HEK293 (cell line): ENCODE measurements around the gene RAD51C.

Source experiments
- CTCF ChIA-PET: fragments of 350-600 bp; formaldehyde crosslinking; extraction: SDS; loops from one replicate; lab custom pipeline; 2021; ENCODE audit warnings: antibody characterized with exemption; lab: Yijun Ruan, JAX
- POLR2A ChIA-PET: fragments of 300-600 bp; formaldehyde crosslinking; extraction: SDS; loops from one replicate; lab custom pipeline; 2020; ENCODE audit warnings: antibody characterized with exemption, inconsistent platforms; lab: Yijun Ruan, JAX
- H3K27ac ChIP-seq: fragments of 200-500 bp; sonication (Bioruptor generic); 2 replicates; pipeline ENCODE4 v1.5.1; 2014; ENCODE audit warnings: low read depth, low read length, control low read depth, inconsistent platforms; ENCODE audit errors: extremely low read depth
- H3K36me3 ChIP-seq, 2 experiments: fragments of 200-500 bp in 1 of 2; sonication (Bioruptor generic) in 1 of 2; 1 replicate in 1 of 2; 2 replicates in 1 of 2; pipeline ENCODE4 v1.5.1; 2014 to 2017; ENCODE audit warnings: inconsistent platforms in 2 of 2, low read length in 2 of 2; ENCODE audit not compliant: control insufficient read depth in 2 of 2, insufficient read depth in 1 of 2
- H3K4me1 ChIP-seq: fragments of 200-500 bp; sonication (Bioruptor generic); 2 replicates; pipeline ENCODE4 v1.5.1; 2014; ENCODE audit warnings: mild to moderate bottlenecking, low read length, inconsistent platforms; ENCODE audit not compliant: control insufficient read depth, insufficient read depth
- H3K4me3 ChIP-seq: 2 replicates; pipeline ENCODE4 v1.5.1; 2011; ENCODE audit warnings: low read depth, mild to moderate bottlenecking, control low read depth, low read length, moderate library complexity
- H3K9me3 ChIP-seq: fragments of 200-500 bp; sonication (Bioruptor generic); 2 replicates; pipeline ENCODE4 v1.5.1; 2014; ENCODE audit warnings: low read depth, low read length, inconsistent platforms; ENCODE audit not compliant: control insufficient read depth, insufficient read depth
- ATF2 ChIP-seq: fragments of 450-650 bp; formaldehyde crosslinking; IDR thresholded peaks from 2 replicates; pipeline ENCODE4 v1.5.1; 2016; ENCODE audit warnings: missing biosample characterization, missing genetic modification characterization, low read depth
- BCL11A ChIP-seq: fragments of 450-650 bp; formaldehyde crosslinking; IDR thresholded peaks from 2 replicates; pipeline ENCODE4 v1.5.1; 2016; ENCODE audit warnings: low read depth, missing biosample characterization, missing genetic modification characterization
- ELK4 ChIP-seq: IDR thresholded peaks from 2 replicates; pipeline ENCODE4 v1.6.1; 2011; ENCODE audit warnings: mild to moderate bottlenecking, low read depth, low read length, borderline replicate concordance
- GFI1B ChIP-seq: fragments of 450-650 bp; formaldehyde crosslinking; IDR thresholded peaks from 2 replicates; pipeline ENCODE4 v1.5.1; 2016; ENCODE audit warnings: missing biosample characterization, missing genetic modification characterization
- HOXC10 ChIP-seq: sonication (generic); formaldehyde crosslinking; IDR thresholded peaks from 2 replicates; pipeline ENCODE4 v1.8.1; 2023; ENCODE audit warnings: mild to moderate bottlenecking, missing genetic modification reagents
- KLF7 ChIP-seq: fragments of 450-650 bp; formaldehyde crosslinking; IDR thresholded peaks from 2 replicates; pipeline ENCODE4 v1.5.1; 2016; ENCODE audit warnings: missing biosample characterization, missing genetic modification characterization, borderline replicate concordance
- MYNN ChIP-seq: fragments of 450-650 bp; formaldehyde crosslinking; IDR thresholded peaks from 2 replicates; pipeline ENCODE4 v1.5.1; 2016; ENCODE audit warnings: missing biosample characterization, missing genetic modification characterization, borderline replicate concordance
- OSR2 ChIP-seq: fragments of 450-650 bp; formaldehyde crosslinking; IDR thresholded peaks from 2 replicates; pipeline ENCODE4 v1.5.1; 2016; ENCODE audit warnings: missing biosample characterization, missing genetic modification characterization
- PRDM1 ChIP-seq: fragments of 450-650 bp; formaldehyde crosslinking; IDR thresholded peaks from 2 replicates; pipeline ENCODE4; 2016; ENCODE audit warnings: missing biosample characterization, missing genetic modification characterization
- REPIN1 ChIP-seq: fragments of 450-650 bp; formaldehyde crosslinking; IDR thresholded peaks from 2 replicates; pipeline ENCODE4 v1.5.1; 2017; ENCODE audit warnings: missing biosample characterization, missing genetic modification characterization, low read depth
- ZBTB21 ChIP-seq: fragments of 450-650 bp; formaldehyde crosslinking; IDR thresholded peaks from 2 replicates; pipeline ENCODE4 v1.5.1; 2017; ENCODE audit warnings: missing biosample characterization, missing genetic modification characterization
- ZNF121 ChIP-seq: fragments of 450-650 bp; formaldehyde crosslinking; IDR thresholded peaks from 2 replicates; pipeline ENCODE4 v1.5.1; 2016; ENCODE audit warnings: missing biosample characterization, missing genetic modification characterization
- ZNF140 ChIP-seq: fragments of 450-650 bp; formaldehyde crosslinking; IDR thresholded peaks from 2 replicates; pipeline ENCODE4 v1.5.1; 2016; ENCODE audit warnings: missing biosample characterization, missing genetic modification characterization
- ZNF175 ChIP-seq: fragments of 450-650 bp; formaldehyde crosslinking; IDR thresholded peaks from 2 replicates; pipeline ENCODE4 v1.5.1; 2016; ENCODE audit warnings: missing biosample characterization, missing genetic modification characterization
- ZNF214 ChIP-seq: fragments of 450-650 bp; formaldehyde crosslinking; IDR thresholded peaks from 2 replicates; pipeline ENCODE4 v1.5.1; 2017; ENCODE audit warnings: missing biosample characterization, mild to moderate bottlenecking, missing genetic modification characterization, borderline replicate concordance
- ZNF274 ChIP-seq, 2 experiments: fragments of 200-500 bp in 1 of 2; fragments of 450-650 bp in 1 of 2; sonication (Bioruptor generic) in 1 of 2; formaldehyde crosslinking in 1 of 2; IDR thresholded peaks; 2 replicates each; pipeline versions ENCODE4 v1.5.1 to v1.6.1; 2014 to 2016; ENCODE audit warnings: borderline replicate concordance in 1 of 2, inconsistent platforms in 1 of 2, low read length in 1 of 2, missing biosample characterization in 1 of 2, missing genetic modification characterization in 1 of 2
- ZNF280C ChIP-seq: fragments of 450-650 bp; formaldehyde crosslinking; IDR thresholded peaks from 2 replicates; pipeline ENCODE4 v1.5.1; 2016; ENCODE audit warnings: missing biosample characterization, missing genetic modification characterization
- ZNF398 ChIP-seq: fragments of 450-650 bp; formaldehyde crosslinking; IDR thresholded peaks from 2 replicates; pipeline ENCODE4 v1.5.1; 2017; ENCODE audit warnings: missing biosample characterization, missing genetic modification characterization
- ZNF488 ChIP-seq: fragments of 450-650 bp; formaldehyde crosslinking; IDR thresholded peaks from 2 replicates; pipeline ENCODE4 v1.5.1; 2016; ENCODE audit warnings: missing biosample characterization, missing genetic modification characterization
- ZNF510 ChIP-seq: fragments of 450-650 bp; formaldehyde crosslinking; IDR thresholded peaks from 2 replicates; pipeline ENCODE4 v1.5.1; 2018; ENCODE audit warnings: mild to moderate bottlenecking, missing genetic modification characterization, missing biosample characterization; ENCODE audit not compliant: insufficient replicate concordance
- ZNF548 ChIP-seq: fragments of 450-650 bp; formaldehyde crosslinking; IDR thresholded peaks from 2 replicates; pipeline ENCODE4 v1.5.1; 2016; ENCODE audit warnings: missing biosample characterization, missing genetic modification characterization
- ZNF558 ChIP-seq: fragments of 450-650 bp; formaldehyde crosslinking; IDR thresholded peaks from 2 replicates; pipeline ENCODE4 v1.5.1; 2016; ENCODE audit warnings: missing biosample characterization, missing genetic modification characterization
- ZNF560 ChIP-seq: fragments of 450-650 bp; formaldehyde crosslinking; IDR thresholded peaks from 2 replicates; pipeline ENCODE4 v1.5.1; 2017; ENCODE audit warnings: missing biosample characterization, missing genetic modification characterization, borderline replicate concordance
- ZNF624 ChIP-seq: fragments of 450-650 bp; formaldehyde crosslinking; IDR thresholded peaks from 2 replicates; pipeline ENCODE4 v1.5.1; 2017; ENCODE audit warnings: missing biosample characterization, missing genetic modification characterization
- ZNF660 ChIP-seq: fragments of 450-650 bp; IDR thresholded peaks from 2 replicates; pipeline ENCODE4 v1.5.1; 2018; ENCODE audit warnings: missing biosample characterization, mild to moderate bottlenecking, missing genetic modification characterization
- ZNF791 ChIP-seq: fragments of 450-650 bp; formaldehyde crosslinking; IDR thresholded peaks from 2 replicates; pipeline ENCODE4 v1.5.1; 2016; ENCODE audit warnings: missing biosample characterization, missing genetic modification characterization
- ZSCAN16 ChIP-seq: fragments of 450-650 bp; formaldehyde crosslinking; IDR thresholded peaks from 2 replicates; pipeline ENCODE4 v1.5.1; 2016; ENCODE audit warnings: missing biosample characterization, missing genetic modification characterization
- ZXDB ChIP-seq: fragments of 450-650 bp; formaldehyde crosslinking; IDR thresholded peaks from 2 replicates; pipeline ENCODE4 v1.5.1; 2016; ENCODE audit warnings: missing biosample characterization, missing genetic modification characterization

Gene RAD51C

GRCh38 chr17:58679263-58680037 is 13.0 kb upstream of the RAD51C start:
- ChIA-PET POLR2A (interaction anchor here (0.5 to 6.2 kb wide), 7 partner anchors 9 to 119 kb away, joined by 3 to 40 read pairs (median 4); partner anchors contain the start of gene RAD51C), CTCF (interaction anchor here (0.6 to 1.5 kb wide), 4 partner anchors 17 to 160 kb away, joined by 3 to 4 read pairs (median 4); no protein-coding TSS in a partner anchor)
- peak overlapping the region; percentile 68 for H3K27ac ChIP-seq
- no peak overlapping the region for H3K4me3 ChIP-seq
- H3K9me3 ChIP-seq, result no peaks in the 10 kb centered on the region
- H3K36me3 ChIP-seq, result no peaks in the 10 kb centered on the region
- H3K4me1 ChIP-seq, result peaks cover 4% of the 10 kb centered on the region; the same call in 1 of the 2 replicates
- TF ChIP-seq ZNF140 (tag by site-specific recombination), result no peak
- TF ChIP-seq ZNF398, result no peak; the same call in 1 of the 2 replicates
- no peak for TF ChIP-seq MYNN (tag by site-specific recombination)
- TF ChIP-seq KLF7, result peak; percentile 55; the same call in 1 of the 2 replicates
- peak; percentile 78 for TF ChIP-seq GFI1B (tag by site-specific recombination)
- TF ChIP-seq ZNF488 (tag by site-specific recombination), result no peak
- TF ChIP-seq REPIN1 (tag by site-specific recombination), result peak; percentile 81; the same call in 1 of the 2 replicates
- no peak; the same call in 1 of the 2 replicates for TF ChIP-seq ZNF214
- TF ChIP-seq ZNF548 (tag by site-specific recombination), result no peak
- TF ChIP-seq ZNF510, result no peak
- peak; percentile 69; the same call in 1 of the 2 replicates for TF ChIP-seq OSR2 (tag by site-specific recombination)
- TF ChIP-seq ZNF560 (tag by site-specific recombination), result no peak
- TF ChIP-seq ZNF280C (tag by site-specific recombination), result no peak
- no peak for TF ChIP-seq ZNF121 (tag by site-specific recombination)
- no peak for TF ChIP-seq HOXC10 (CRISPR knock-in tag)
- peak; percentile 90 for TF ChIP-seq PRDM1 (tag by site-specific recombination)
- no peak for TF ChIP-seq ZNF791 (tag by site-specific recombination)
- peak; percentile 93 for TF ChIP-seq BCL11A
- TF ChIP-seq ELK4, result no peak
- peak; percentile 78 for TF ChIP-seq ATF2 (tag by site-specific recombination)
- TF ChIP-seq ZNF660 (tag by site-specific recombination), result peak; percentile 90
- no peak for TF ChIP-seq ZNF274 (IDR thresholded peaks at IDR 0.05; ENCODE audit: low read length)
- no peak for TF ChIP-seq ZNF274 (tag by site-specific recombination; IDR thresholded peaks at IDR 0.05; ENCODE audit: borderline replicate concordance)
- peak; percentile 55 for TF ChIP-seq ZSCAN16 (tag by site-specific recombination)
- peak; percentile 92 for TF ChIP-seq ZXDB (tag by site-specific recombination)
- TF ChIP-seq ZBTB21 (tag by site-specific recombination), result 0 out of 2 replicates have a peak, but pooled peaks have one; percentile 18
- TF ChIP-seq ZNF175 (tag by site-specific recombination), result no peak
- peak; percentile 93 for TF ChIP-seq ZNF558 (tag by site-specific recombination)
- TF ChIP-seq ZNF624 (tag by site-specific recombination), result peak; percentile 53; the same call in 1 of the 2 replicates
